ENCODE results near the gene POLN.

DNA sequence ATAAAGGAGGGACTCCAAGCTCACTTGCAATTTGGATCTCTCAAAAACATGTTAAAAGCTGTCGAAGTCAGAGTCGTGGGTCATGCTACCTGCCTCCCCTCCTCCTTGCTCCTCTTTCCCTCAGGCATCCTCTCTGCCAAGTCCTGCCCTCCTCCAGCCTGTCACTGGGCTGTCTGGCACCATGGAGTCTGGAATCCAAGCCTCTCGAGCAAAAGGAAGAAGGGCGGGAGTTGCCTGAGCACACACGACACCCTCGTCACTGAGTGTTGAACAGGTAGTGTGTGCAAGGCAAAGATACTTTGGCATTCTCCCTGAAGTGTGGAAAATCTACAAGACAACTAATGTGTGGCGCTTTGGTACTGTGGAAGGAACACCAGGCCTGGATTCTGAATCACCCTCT lies 62.2 kb downstream of the POLN start:
- TF ChIP-seq TOX (CRISPR knock-in tag; IDR thresholded peaks at IDR 0.05; ENCODE audit: borderline replicate concordance): no peak
- TF ChIP-seq OSR1 (CRISPR knock-in tag; IDR thresholded peaks at IDR 0.05): no peak
- no peak for TF ChIP-seq ARNTL (CRISPR knock-in tag; IDR thresholded peaks at IDR 0.05; ENCODE audit: borderline replicate concordance, low read depth)
- no peak for TF ChIP-seq ZFP30 (CRISPR knock-in tag; IDR thresholded peaks at IDR 0.05)
- TF ChIP-seq BACH2 (CRISPR knock-in tag; IDR thresholded peaks at IDR 0.05; ENCODE audit: borderline replicate concordance): no peak

All from SK-N-SH treated with all-trans-retinoic acid at 6 μM for 48 hours (cell line).